SU-DHL-6 (cell line): ENCODE results near the gene SYTL2.

Source experiments
- CTCF ChIP-seq: fragments of 200-600 bp; sonication (generic); IDR thresholded peaks from one replicate; pipeline ENCODE4 v1.5.1; 2017; ENCODE audit warnings: antibody characterized with exemption, mild to moderate bottlenecking, low read length, moderate library complexity; ENCODE audit not compliant: insufficient read depth, poor library complexity, severe bottlenecking
- EZH2phosphoT487 ChIP-seq: fragments of 200-600 bp; sonication (generic), shearing (Covaris generic); conservative IDR thresholded peaks from 2 replicates; pipeline ENCODE4 v1.6.1; 2018; ENCODE audit warnings: mild to moderate bottlenecking, antibody characterized with exemption, low read length, moderate library complexity, mixed read lengths

DNA sequence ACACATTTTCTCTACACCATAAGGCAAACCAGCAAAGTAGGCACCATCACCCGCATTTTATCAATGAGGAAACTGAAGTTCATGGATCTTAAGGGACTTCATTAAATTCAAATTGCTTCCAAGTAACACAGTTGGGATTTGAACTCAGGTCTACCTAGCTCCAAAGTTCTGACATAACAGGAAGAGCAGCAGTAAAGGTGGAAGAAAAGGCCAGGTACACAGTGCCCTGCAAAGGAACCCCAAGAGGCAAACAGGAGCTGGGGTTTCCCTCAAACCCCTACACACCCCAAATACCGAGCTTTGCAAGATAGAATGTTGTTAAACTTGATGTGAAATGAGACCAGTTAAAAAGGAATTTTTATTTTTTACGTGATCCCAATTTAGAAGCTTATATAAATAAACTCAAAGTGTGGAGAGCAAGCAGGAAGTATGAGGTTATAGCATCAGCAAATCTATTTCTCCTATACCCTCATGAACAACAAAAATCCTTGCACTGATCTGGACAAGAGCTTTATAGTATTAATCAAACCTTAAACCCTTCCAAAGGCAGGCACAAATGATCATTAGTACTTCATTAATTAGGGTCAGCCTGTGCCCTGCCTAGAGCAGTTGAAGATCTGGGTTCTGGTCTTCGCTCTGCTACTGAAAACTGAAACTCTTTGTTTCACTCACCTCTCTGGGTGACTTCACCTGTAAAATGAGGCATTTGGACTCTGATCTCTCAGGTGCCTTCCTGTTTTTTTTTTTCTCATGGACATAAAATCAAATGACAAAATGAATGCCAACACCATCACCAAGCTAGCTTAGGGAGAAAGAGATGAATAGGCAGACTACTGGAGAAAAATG, 36.5 kb downstream of the SYTL2 start:
- TF ChIP-seq CTCF (no peak), EZH2phosphoT487 (no peak)
